Testis (tissue), 3 donors: ENCODE data around the gene BNC2. TPM values are rescaled to one million over a fixed set of nuclear protein-coding genes. Genes with fewer than 3 reads are reported as not detected.
"Not testable (repeated sequence)": the region's sequence is repeated elsewhere in the genome, so short reads cannot be mapped to it uniquely, and the experiment has no call there.

Source experiments
- DNase-seq: peaks from one replicate; pipeline ENCODE4 v3.0.0-alpha.2; 2019
- H3K27ac ChIP-seq, 2 donors: fragments of 200-600 bp; sonication (generic); one replicate each; pipeline ENCODE4 v1.5.1; 2019
- H3K27me3 ChIP-seq: fragments of 200-600 bp; sonication (generic); one replicate; pipeline ENCODE4 v1.5.1; 2019
- H3K36me3 ChIP-seq: fragments of 200-600 bp; sonication (generic); one replicate; pipeline ENCODE4 v1.5.1; 2017; ENCODE audit warnings: low read depth; ENCODE audit errors: missing control alignments
- H3K4me1 ChIP-seq: fragments of 200-600 bp; sonication (generic); one replicate; pipeline ENCODE4 v1.5.1; 2019
- H3K4me3 ChIP-seq, 2 donors: fragments of 200-600 bp; sonication (generic); one replicate each; pipeline ENCODE4 v1.5.1; 2017 to 2019
- H3K9me3 ChIP-seq: fragments of 200-600 bp; sonication (generic); one replicate; pipeline ENCODE4 v1.5.1; 2017
- POLR2A ChIP-seq: fragments of 450-650 bp; IDR thresholded peaks from one replicate; pipeline ENCODE4 v1.6.1; 2017; ENCODE audit warnings: antibody characterized with exemption, mild to moderate bottlenecking, moderate library complexity
- WGBS, 2 donors: methylation state at CpG; one replicate each; pipeline ENCODE4 v1.1.5; 2018; 5-methylcytosine and 5-hydroxymethylcytosine counted together
- intact Hi-C: fragments of 100-400 bp; cut with DNase I; formaldehyde crosslinking; loops from one replicate; pipeline ENCODE4 v1.15.1; 2023; ENCODE audit warnings: low total_unique reads
- polyA plus RNA-seq: library from polyadenylated mRNA; stranded (reverse); fragments of 350-450 nt; fragmentation: Illumina TruSeq; extraction: RNeasy Lipid Tissue Mini Kit (QIAGEN cat#74804); gene quantifications from one replicate; pipeline ENCODE4 v1.2.3, GENCODE V29; 2014; ENCODE audit warnings: low read depth, low replicate concordance; ENCODE audit not compliant: insufficient read depth
- total RNA-seq, 2 donors: library from RNA; depleted of rRNA; stranded (reverse); fragments of >200 nt; gene quantifications; one replicate each; pipeline ENCODE4 v1.2.3, GENCODE V29; 2016
- TF ChIP-seq, protein P1 (sequence below), 3 experiments: fragments of 450-650 bp in 2 of 3; fragments of 200-600 bp in 1 of 3; sonication (generic) in 1 of 3; IDR thresholded peaks; one replicate each; pipeline ENCODE4 v1.5.1; 2016 to 2019; ENCODE audit warnings: antibody characterized with exemption in 3 of 3, mild to moderate bottlenecking in 2 of 3, moderate library complexity in 1 of 3

The BNC2 gene
- total and polyA plus RNA-seq, 3 donors from 2014 or later: 14.6 to 35.2 (median 32.0) TPM

DNA sequence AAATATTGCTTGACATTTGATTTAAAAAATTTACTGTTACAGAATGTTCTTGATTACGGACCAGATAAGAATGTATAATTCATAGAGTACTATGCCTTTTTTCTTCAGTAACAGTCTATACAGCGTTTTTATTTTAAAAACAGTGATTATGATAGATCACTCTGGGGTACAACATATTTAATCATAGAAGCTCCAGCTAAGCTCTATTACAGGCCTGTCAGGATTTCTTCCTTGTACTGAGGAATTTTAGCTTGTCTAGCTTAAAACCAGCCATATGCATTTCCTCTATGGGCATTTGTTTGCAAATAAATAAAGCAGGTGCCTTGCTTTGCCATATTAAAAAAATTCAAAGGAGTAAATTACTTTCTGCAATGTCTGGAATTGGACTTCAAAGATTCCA lies 423.8 kb downstream of the BNC2 start:
- Histone ChIP-seq H3K36me3 (no peaks in the 10 kb centered on the region), H3K9me3 (no peaks in the 10 kb centered on the region), H3K27me3 (no peaks in the 10 kb centered on the region), H3K27ac (no peak overlapping the region), H3K4me1 (no peaks in the 10 kb centered on the region), H3K4me3 (no peak overlapping the region)
- intact Hi-C loops: no loop called here
- 88 to 89% methylated on average over 2 of the region's 2 CpGs for WGBS, 2 donors
- no peak for DNase-seq
- TF ChIP-seq, protein P1, sequence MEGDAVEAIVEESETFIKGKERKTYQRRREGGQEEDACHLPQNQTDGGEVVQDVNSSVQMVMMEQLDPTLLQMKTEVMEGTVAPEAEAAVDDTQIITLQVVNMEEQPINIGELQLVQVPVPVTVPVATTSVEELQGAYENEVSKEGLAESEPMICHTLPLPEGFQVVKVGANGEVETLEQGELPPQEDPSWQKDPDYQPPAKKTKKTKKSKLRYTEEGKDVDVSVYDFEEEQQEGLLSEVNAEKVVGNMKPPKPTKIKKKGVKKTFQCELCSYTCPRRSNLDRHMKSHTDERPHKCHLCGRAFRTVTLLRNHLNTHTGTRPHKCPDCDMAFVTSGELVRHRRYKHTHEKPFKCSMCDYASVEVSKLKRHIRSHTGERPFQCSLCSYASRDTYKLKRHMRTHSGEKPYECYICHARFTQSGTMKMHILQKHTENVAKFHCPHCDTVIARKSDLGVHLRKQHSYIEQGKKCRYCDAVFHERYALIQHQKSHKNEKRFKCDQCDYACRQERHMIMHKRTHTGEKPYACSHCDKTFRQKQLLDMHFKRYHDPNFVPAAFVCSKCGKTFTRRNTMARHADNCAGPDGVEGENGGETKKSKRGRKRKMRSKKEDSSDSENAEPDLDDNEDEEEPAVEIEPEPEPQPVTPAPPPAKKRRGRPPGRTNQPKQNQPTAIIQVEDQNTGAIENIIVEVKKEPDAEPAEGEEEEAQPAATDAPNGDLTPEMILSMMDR (IDR thresholded peaks at IDR 0.05): no peak
- no peak for TF ChIP-seq POLR2A

DNA sequence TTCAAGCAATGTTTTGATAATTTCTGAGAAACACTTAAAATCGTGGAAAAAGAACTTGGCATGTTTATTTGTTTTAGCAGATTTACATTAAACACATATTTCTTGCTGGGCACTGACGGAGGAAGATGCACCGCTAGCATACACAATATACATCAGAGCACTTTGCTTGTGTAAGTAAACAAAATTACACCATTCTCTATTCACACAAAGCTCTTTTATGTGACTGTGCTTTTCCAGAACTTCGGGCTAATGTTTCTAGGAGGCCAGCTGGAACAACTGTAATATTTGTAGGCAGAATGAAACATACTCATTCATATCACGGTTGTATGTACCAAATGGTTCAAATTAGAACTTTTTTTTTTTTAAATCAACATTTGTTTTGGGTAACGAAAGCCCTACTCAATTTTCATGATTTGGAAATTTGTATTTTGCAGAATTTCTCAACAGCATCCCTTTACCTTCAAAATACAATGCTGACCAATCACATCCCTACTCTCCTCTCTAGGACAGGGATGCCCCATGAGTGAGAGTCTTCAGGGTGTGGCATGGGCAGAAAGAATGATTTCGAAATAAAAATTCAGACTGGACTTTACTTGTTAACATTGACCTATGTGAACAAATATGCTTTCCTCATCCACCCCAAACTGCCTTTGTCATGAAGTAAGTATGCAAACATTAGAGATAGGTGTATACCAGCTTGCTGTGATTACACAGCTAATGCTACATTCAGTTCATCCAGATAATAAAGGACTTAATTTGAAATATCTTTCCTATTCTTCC lies 425.1 kb downstream of the BNC2 start:
- Histone ChIP-seq H3K27ac (no peak overlapping the region), H3K36me3 (no peaks in the 10 kb centered on the region), H3K27me3 (no peaks in the 10 kb centered on the region), H3K9me3 (no peaks in the 10 kb centered on the region), H3K4me3 (no peak overlapping the region), H3K4me1 (no peaks in the 10 kb centered on the region)
- DNase-seq: no peak
- intact Hi-C loops: no loop called here
- no peak for TF ChIP-seq POLR2A
- TF ChIP-seq, protein P1 (IDR thresholded peaks at IDR 0.05): no peak
- WGBS, 2 donors: 78 to 80% methylated on average over 7 of the region's 7 CpGs

DNA sequence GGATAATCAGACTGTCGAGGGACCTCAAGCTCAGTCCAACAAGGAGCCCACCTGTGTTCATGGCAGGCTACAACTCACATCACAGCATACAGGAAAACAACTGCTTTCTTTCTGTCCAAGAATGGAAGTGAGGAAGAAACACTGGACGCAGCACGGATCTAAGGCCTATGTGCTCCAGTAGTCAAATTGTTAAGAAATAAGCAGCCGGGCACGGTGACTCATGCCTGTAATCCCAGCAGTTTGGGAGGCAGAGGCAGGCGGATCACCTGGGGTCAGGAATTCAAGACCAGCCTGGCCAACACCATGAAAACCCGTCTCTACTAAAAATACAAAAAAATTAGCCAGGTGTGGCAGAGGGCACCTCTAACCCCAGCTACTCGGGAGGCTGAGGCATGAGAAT lies 427.8 kb downstream of the BNC2 start:
- no peaks in the 10 kb centered on the region for H3K9me3 ChIP-seq
- no peak overlapping the region for H3K27ac ChIP-seq
- TF ChIP-seq POLR2A: no peak
- TF ChIP-seq, protein P1 (IDR thresholded peaks at IDR 0.05): no peak
- intact Hi-C loops: no loop called here
- no peaks in the 10 kb centered on the region for H3K27me3 ChIP-seq
- H3K4me3 ChIP-seq: no peak overlapping the region
- 83 to 84% methylated on average over 8 of the region's 8 CpGs for WGBS, 2 donors
- H3K4me1 ChIP-seq: no peaks in the 10 kb centered on the region
- DNase-seq: no peak
- H3K36me3 ChIP-seq: no peaks in the 10 kb centered on the region

DNA sequence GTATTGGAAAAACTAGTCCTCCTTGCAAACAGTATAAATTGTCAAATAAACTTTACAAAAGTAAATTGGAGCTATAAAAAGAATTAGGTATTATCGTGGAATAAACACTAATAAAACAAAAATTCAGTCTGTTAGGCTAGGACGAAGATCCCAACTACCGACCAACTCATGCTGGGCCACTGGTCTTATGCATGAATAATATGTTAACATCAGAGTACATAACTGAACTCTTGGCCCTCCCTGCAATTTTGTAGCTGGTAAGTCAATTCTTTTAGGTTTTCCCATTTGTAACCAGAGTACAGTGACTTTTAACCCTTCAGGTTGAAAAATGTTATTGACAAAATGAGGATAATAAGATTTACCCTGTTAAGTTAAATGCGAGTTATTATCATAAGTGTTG lies 428.7 kb downstream of the BNC2 start:
- H3K9me3 ChIP-seq: no peaks in the 10 kb centered on the region
- no peaks in the 10 kb centered on the region for H3K4me1 ChIP-seq
- no peak for DNase-seq
- no peak overlapping the region for H3K4me3 ChIP-seq
- H3K36me3 ChIP-seq: no peaks in the 10 kb centered on the region
- 92% methylated on average over 4 of the region's 4 CpGs for WGBS, 2 donors
- TF ChIP-seq, protein P1 (IDR thresholded peaks at IDR 0.05): no peak
- no peak for TF ChIP-seq POLR2A
- no peak overlapping the region for H3K27ac ChIP-seq
- intact Hi-C loops: no loop called here
- no peaks in the 10 kb centered on the region for H3K27me3 ChIP-seq

DNA sequence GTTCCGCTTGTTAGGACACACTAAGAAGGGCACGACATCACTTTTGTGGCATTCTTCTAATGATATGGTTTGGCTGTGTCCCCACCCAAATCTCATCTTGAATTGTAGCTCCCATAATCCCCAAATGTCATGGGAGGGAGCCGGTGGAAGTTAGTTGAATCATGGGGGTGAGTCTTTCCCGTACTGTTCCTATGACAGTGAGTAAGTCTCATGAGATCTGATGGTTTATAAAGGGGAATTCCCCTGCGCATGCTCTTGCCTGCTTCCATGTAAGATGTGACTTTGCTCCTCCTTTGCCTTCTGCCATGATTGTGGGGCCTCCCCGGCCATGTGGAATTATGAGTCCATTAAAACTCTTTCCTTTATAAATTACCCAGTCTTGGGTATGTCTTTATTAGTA lies 431.6 kb downstream of the BNC2 start:
- H3K4me1 ChIP-seq, H3K27ac ChIP-seq, DNase-seq, intact Hi-C loops, H3K27me3 ChIP-seq, H3K9me3 ChIP-seq, H3K4me3 ChIP-seq, H3K36me3 ChIP-seq: not testable (repeated sequence)
- WGBS, 2 donors: 74 to 96% methylated on average over 6 of the region's 6 CpGs
